ENCODE data around the gene IL4R. TPM values are rescaled to one million over a fixed set of nuclear protein-coding genes. Genes with fewer than 3 reads are reported as not detected.

The IL4R gene
- total RNA-seq, 1 donor from 2014 or later, result 202 TPM

- peak overlapping the region; percentile 87 for H3K4me3 Mint-ChIP-seq
- H3K4me1 Mint-ChIP-seq, result peaks cover 68% of the 10 kb centered on the region
- ChIA-PET POLR2A (interaction anchor here (0.6 to 1.4 kb wide), 10 partner anchors 10 to 139 kb away, joined by 3 to 7 read pairs (median 4); no protein-coding TSS in a partner anchor), CTCF (no interaction called here)
- intact Hi-C loops (cut with micrococcal nuclease), result loop anchor here (2.0 to 10.0 kb wide), 2 partner anchors 14 to 242 kb away; partner anchors contain the start of gene KATNIP
- no peaks in the 10 kb centered on the region for H3K9me3 Mint-ChIP-seq
- H3K27me3 Mint-ChIP-seq, result no peaks in the 10 kb centered on the region
- H3K27ac Mint-ChIP-seq, result peak overlapping the region; percentile 82
- TF ChIP-seq, protein P1, sequence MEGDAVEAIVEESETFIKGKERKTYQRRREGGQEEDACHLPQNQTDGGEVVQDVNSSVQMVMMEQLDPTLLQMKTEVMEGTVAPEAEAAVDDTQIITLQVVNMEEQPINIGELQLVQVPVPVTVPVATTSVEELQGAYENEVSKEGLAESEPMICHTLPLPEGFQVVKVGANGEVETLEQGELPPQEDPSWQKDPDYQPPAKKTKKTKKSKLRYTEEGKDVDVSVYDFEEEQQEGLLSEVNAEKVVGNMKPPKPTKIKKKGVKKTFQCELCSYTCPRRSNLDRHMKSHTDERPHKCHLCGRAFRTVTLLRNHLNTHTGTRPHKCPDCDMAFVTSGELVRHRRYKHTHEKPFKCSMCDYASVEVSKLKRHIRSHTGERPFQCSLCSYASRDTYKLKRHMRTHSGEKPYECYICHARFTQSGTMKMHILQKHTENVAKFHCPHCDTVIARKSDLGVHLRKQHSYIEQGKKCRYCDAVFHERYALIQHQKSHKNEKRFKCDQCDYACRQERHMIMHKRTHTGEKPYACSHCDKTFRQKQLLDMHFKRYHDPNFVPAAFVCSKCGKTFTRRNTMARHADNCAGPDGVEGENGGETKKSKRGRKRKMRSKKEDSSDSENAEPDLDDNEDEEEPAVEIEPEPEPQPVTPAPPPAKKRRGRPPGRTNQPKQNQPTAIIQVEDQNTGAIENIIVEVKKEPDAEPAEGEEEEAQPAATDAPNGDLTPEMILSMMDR (IDR thresholded peaks at IDR 0.05), result no peak
- ATAC-seq (ENCODE audit: low read depth) (no peak), DNase-seq (no peak)
- peaks cover 25% of the 10 kb centered on the region for H3K36me3 Mint-ChIP-seq (ENCODE audit: low read depth)
Measured at GRCh38 chr16:27312580-27313421, 973 bp upstream of the IL4R start.

DNA sequence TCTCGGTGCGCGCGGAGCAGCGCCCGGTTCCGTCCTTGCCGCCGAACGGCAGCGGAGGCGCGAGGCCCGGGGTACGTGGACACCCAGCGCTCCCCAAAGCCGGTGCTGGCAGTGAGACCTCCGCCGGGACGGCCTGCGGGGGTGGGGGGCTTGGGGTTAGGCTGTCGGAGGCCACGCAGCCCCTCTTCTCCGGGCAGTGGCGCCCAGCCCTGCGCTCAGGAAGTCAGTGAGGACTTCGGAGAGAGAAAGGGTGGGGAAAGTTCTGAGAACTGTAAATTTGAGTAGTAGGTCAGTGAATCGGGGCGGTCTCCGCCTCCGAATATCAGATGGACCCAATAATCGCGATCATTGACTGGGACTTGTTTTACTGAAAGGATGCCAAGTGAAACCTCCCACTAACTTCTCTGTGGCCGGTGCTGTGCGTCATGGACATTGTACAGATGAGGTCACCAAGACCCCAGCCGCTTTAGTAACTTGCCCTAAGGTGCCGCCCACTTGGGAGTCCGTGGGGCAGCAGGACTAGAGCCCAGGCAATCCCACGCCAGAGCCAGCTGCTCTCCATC is 468 bp downstream of the IL4R start:
- Mint-ChIP-seq H3K4me1 (peaks cover 82% of the 10 kb centered on the region), H3K4me3 (peak overlapping the region; percentile 88), H3K27me3 (no peaks in the 10 kb centered on the region), H3K27ac (peak overlapping the region; percentile 90), H3K9me3 (no peaks in the 10 kb centered on the region), H3K36me3 (ENCODE audit: low read depth) (peaks cover 39% of the 10 kb centered on the region)
- peak; percentile 16 for ATAC-seq (ENCODE audit: low read depth)
- ChIA-PET POLR2A (interaction anchor here (1.4 to 6.0 kb wide), 5 partner anchors 16 to 141 kb away, joined by 3 to 90 read pairs (median 7); no protein-coding TSS in a partner anchor), CTCF (no interaction called here)
- intact Hi-C loops (cut with micrococcal nuclease), result loop anchor here (1.0 to 10.0 kb wide), 4 partner anchors 45 to 241 kb away; partner anchors contain the start of genes KATNIP and NSMCE1
- DNase-seq, result peak; percentile 37
- TF ChIP-seq, protein P1 (IDR thresholded peaks at IDR 0.05), result no peak

DNA sequence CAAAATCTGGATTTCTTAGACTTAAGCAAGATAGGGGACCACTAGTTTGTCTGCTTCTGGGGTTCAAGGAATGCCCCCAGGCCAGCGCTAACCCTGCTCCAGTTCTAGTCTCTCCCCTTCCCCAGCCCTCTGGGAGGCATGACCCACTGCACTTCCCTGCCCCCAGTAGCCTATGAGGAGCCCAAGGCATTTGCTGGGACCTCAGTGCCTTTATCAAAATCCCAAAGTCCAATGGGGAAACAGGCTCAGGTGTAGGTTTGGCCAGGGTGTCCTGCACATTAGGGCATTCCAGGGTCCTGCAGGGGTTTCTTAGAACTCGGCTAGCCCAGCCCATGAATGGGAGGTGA is 1.2 kb downstream of the IL4R start:
- TF ChIP-seq, protein P1 (IDR thresholded peaks at IDR 0.05), result no peak
- CTCF ChIA-PET, result interaction anchor here (0.6 to 5.0 kb wide), 2 partner anchors 57 to 79 kb away, joined by 3 to 76 read pairs; no protein-coding TSS in a partner anchor
- peaks cover 83% of the 10 kb centered on the region for H3K4me1 Mint-ChIP-seq
- DNase-seq (no peak), ATAC-seq (ENCODE audit: low read depth) (no peak)
- peaks cover 47% of the 10 kb centered on the region for H3K36me3 Mint-ChIP-seq (ENCODE audit: low read depth)
- H3K4me3 Mint-ChIP-seq, result peak overlapping the region; percentile 88
- intact Hi-C loops (cut with micrococcal nuclease), result loop anchor here (1.0 to 10.0 kb wide), 6 partner anchors 37 to 240 kb away; partner anchors contain the start of genes KATNIP and NSMCE1
- H3K27ac Mint-ChIP-seq, result peak overlapping the region; percentile 90
- POLR2A ChIA-PET, result interaction anchor here (0.7 to 6.0 kb wide), 11 partner anchors 15 to 140 kb away, joined by 3 to 90 read pairs (median 5); no protein-coding TSS in a partner anchor
- H3K27me3 Mint-ChIP-seq, result no peaks in the 10 kb centered on the region
- H3K9me3 Mint-ChIP-seq, result no peaks in the 10 kb centered on the region

GRCh38 chr16:27315333-27316037 is 1.7 kb downstream of the IL4R start:
- H3K27me3 Mint-ChIP-seq, result no peaks in the 10 kb centered on the region
- H3K36me3 Mint-ChIP-seq (ENCODE audit: low read depth), result peaks cover 50% of the 10 kb centered on the region
- ChIA-PET POLR2A (interaction anchor here (0.6 to 6.0 kb wide), 17 partner anchors 9 to 140 kb away, joined by 3 to 90 read pairs (median 5); partner anchors contain the start of gene KDM8), CTCF (interaction anchor here (0.6 to 5.0 kb wide), 2 partner anchors 57 to 80 kb away, joined by 3 to 76 read pairs; no protein-coding TSS in a partner anchor)
- TF ChIP-seq, protein P1 (IDR thresholded peaks at IDR 0.05), result no peak
- intact Hi-C loops (cut with micrococcal nuclease), result loop anchor here (2.0 to 10.0 kb wide), 4 partner anchors 37 to 239 kb away; partner anchors contain the start of genes KATNIP and NSMCE1
- H3K4me1 Mint-ChIP-seq, result peaks cover 82% of the 10 kb centered on the region
- ATAC-seq (ENCODE audit: low read depth) (peak; percentile 10), DNase-seq (no peak)
- H3K4me3 Mint-ChIP-seq, result peak overlapping the region; percentile 88
- H3K27ac Mint-ChIP-seq, result peak overlapping the region; percentile 90
- no peaks in the 10 kb centered on the region for H3K9me3 Mint-ChIP-seq

All from activated B cell treated with CpG ODN at 0.5 μM for 24 hours (primary cell).